KMS-11 (cell line): ENCODE results near the gene ADH6.

Experiments used
- H2AFZ ChIP-seq: fragments of 200-600 bp; sonication (generic); 2 replicates; pipeline ENCODE4 v1.6.1; 2016; ENCODE audit warnings: antibody characterized with exemption, mixed run types, low read depth
- H3K27ac ChIP-seq: fragments of 200-600 bp; sonication (generic); 2 replicates; pipeline ENCODE4 v1.6.1; 2016; ENCODE audit warnings: mild to moderate bottlenecking, mixed run types
- H3K27me3 ChIP-seq: fragments of 200-600 bp; sonication (generic); 2 replicates; pipeline ENCODE4 v1.6.1; 2017; ENCODE audit warnings: mild to moderate bottlenecking, low read depth, mixed run types, moderate library complexity; ENCODE audit not compliant: insufficient read depth
- H3K36me3 ChIP-seq: fragments of 200-600 bp; sonication (generic); 2 replicates; pipeline ENCODE4 v1.6.1; 2017; ENCODE audit warnings: mild to moderate bottlenecking, mixed run types; ENCODE audit not compliant: insufficient read depth
- H3K4me1 ChIP-seq: fragments of 200-600 bp; sonication (generic); 2 replicates; pipeline ENCODE4 v1.6.1; 2016; ENCODE audit warnings: mild to moderate bottlenecking, low read depth, mixed run types; ENCODE audit not compliant: poor library complexity, severe bottlenecking
- H3K4me2 ChIP-seq: fragments of 200-600 bp; sonication (generic); 2 replicates; pipeline ENCODE4 v1.7.0; 2016; ENCODE audit warnings: mild to moderate bottlenecking, mixed run types
- H3K4me3 ChIP-seq: fragments of 200-600 bp; sonication (generic); IDR thresholded peaks from 2 replicates; pipeline ENCODE4 v1.6.1; 2017; ENCODE audit warnings: low read depth, low read length, mixed read lengths; ENCODE audit not compliant: insufficient read depth
- H3K79me2 ChIP-seq: fragments of 200-600 bp; sonication (generic); 2 replicates; pipeline ENCODE4 v1.6.1; 2016; ENCODE audit warnings: low read depth, mixed run types; ENCODE audit not compliant: insufficient read depth
- H3K9ac ChIP-seq: fragments of 200-600 bp; sonication (generic); 2 replicates; pipeline ENCODE4 v1.6.1; 2016; ENCODE audit warnings: mild to moderate bottlenecking, mixed run types
- H4K20me1 ChIP-seq: fragments of 200-600 bp; sonication (generic); 2 replicates; pipeline ENCODE4 v1.6.1; 2016; ENCODE audit warnings: mild to moderate bottlenecking, mixed run types; ENCODE audit not compliant: insufficient read depth
- TF ChIP-seq, protein P1 (sequence below): fragments of 200-600 bp; sonication (generic); conservative IDR thresholded peaks from 2 replicates; pipeline ENCODE4 v1.6.1; 2017; ENCODE audit warnings: low read depth, mild to moderate bottlenecking, antibody characterized with exemption, low read length, moderate library complexity, mixed read lengths

The ADH6 gene

GRCh38 chr4:99179178-99179577 is 39.9 kb downstream of the ADH6 start:
- Histone ChIP-seq H3K79me2 (no peaks in the 10 kb centered on the region), H3K4me1 (no peaks in the 10 kb centered on the region)
- TF ChIP-seq, protein P1, sequence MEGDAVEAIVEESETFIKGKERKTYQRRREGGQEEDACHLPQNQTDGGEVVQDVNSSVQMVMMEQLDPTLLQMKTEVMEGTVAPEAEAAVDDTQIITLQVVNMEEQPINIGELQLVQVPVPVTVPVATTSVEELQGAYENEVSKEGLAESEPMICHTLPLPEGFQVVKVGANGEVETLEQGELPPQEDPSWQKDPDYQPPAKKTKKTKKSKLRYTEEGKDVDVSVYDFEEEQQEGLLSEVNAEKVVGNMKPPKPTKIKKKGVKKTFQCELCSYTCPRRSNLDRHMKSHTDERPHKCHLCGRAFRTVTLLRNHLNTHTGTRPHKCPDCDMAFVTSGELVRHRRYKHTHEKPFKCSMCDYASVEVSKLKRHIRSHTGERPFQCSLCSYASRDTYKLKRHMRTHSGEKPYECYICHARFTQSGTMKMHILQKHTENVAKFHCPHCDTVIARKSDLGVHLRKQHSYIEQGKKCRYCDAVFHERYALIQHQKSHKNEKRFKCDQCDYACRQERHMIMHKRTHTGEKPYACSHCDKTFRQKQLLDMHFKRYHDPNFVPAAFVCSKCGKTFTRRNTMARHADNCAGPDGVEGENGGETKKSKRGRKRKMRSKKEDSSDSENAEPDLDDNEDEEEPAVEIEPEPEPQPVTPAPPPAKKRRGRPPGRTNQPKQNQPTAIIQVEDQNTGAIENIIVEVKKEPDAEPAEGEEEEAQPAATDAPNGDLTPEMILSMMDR = no peak

DNA sequence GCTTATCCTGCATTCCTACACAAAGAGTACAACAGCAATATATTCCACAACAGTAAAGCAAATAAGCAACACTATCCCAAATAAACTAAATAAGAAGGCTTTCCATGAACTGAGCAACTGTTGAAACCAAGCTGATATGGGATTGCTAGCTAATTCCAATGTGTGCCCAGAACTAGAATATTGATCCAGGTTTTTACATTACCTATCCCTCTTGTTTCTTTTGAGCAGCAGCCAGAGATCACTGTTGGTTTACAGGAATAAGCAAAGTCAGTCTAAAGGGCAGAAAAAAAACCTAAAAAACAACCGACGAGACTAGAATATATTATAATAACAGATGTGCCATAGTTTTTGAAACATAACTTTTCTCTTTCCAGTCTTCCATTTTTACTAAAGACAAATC is 52.5 kb downstream of the ADH6 start:
- TF ChIP-seq, protein P1 = no peak
- no peaks in the 10 kb centered on the region for H3K79me2 ChIP-seq
- H3K36me3 ChIP-seq = no peaks in the 10 kb centered on the region
- no peaks in the 10 kb centered on the region for H3K27me3 ChIP-seq
- H3K4me1 ChIP-seq = no peaks in the 10 kb centered on the region
- no peak overlapping the region for H2AFZ ChIP-seq
- no peak overlapping the region for H3K27ac ChIP-seq
- H4K20me1 ChIP-seq = no peaks in the 10 kb centered on the region
- no peak overlapping the region for H3K4me3 ChIP-seq
- no peak overlapping the region for H3K9ac ChIP-seq
- H3K4me2 ChIP-seq = no peak overlapping the region

More at GRCh38 chr4:99179178-99179577, 39.9 kb downstream of the ADH6 start:
- H3K36me3 ChIP-seq = no peaks in the 10 kb centered on the region
- H3K4me2 ChIP-seq = no peak overlapping the region
- H4K20me1 ChIP-seq = no peaks in the 10 kb centered on the region
- H3K27me3 ChIP-seq = no peaks in the 10 kb centered on the region
- no peak overlapping the region for H3K9ac ChIP-seq
- no peak overlapping the region for H2AFZ ChIP-seq
- no peak overlapping the region for H3K27ac ChIP-seq
- no peak overlapping the region for H3K4me3 ChIP-seq

GRCh38 chr4:99165978-99166377 is 53.1 kb downstream of the ADH6 start:
- H3K4me1 ChIP-seq = no peaks in the 10 kb centered on the region
- H3K4me2 ChIP-seq = no peak overlapping the region
- H3K79me2 ChIP-seq = no peaks in the 10 kb centered on the region
- TF ChIP-seq, protein P1 = no peak
- no peaks in the 10 kb centered on the region for H4K20me1 ChIP-seq
- H3K27me3 ChIP-seq = no peaks in the 10 kb centered on the region
- no peaks in the 10 kb centered on the region for H3K36me3 ChIP-seq
- H3K27ac ChIP-seq = no peak overlapping the region
- no peak overlapping the region for H3K4me3 ChIP-seq
- H2AFZ ChIP-seq = no peak overlapping the region
- no peak overlapping the region for H3K9ac ChIP-seq

- Histone ChIP-seq H2AFZ (no peak overlapping the region), H3K36me3 (no peaks in the 10 kb centered on the region), H3K4me1 (no peaks in the 10 kb centered on the region), H3K79me2 (no peaks in the 10 kb centered on the region), H3K9ac (no peak overlapping the region), H3K27me3 (no peaks in the 10 kb centered on the region), H3K27ac (no peak overlapping the region), H3K4me2 (no peak overlapping the region), H4K20me1 (no peaks in the 10 kb centered on the region), H3K4me3 (no peak overlapping the region)
- TF ChIP-seq, protein P1 = no peak
Observed at GRCh38 chr4:99161373-99162099, 57.5 kb downstream of the ADH6 start.
